Fibroblast of the aortic adventitia (primary cell): ENCODE data around the gene LMTK2. TPM values are rescaled to one million over a fixed set of nuclear protein-coding genes. Genes with fewer than 3 reads are reported as not detected.

Experiments
- DNase-seq: peaks from one replicate; pipeline ENCODE4 v3.0.0-alpha.2; 2010; ENCODE audit warnings: low read depth
- H3K4me3 ChIP-seq: 2 replicates; pipeline ENCODE4 v1.5.1; 2011; ENCODE audit warnings: low read depth, mild to moderate bottlenecking, control low read depth, low read length, moderate library complexity
- CTCF ChIP-seq: IDR thresholded peaks from 2 replicates; pipeline ENCODE4 v1.5.1; 2011; ENCODE audit warnings: mild to moderate bottlenecking, low read length, control low read depth, inconsistent platforms; ENCODE audit not compliant: insufficient read depth
- total RNA-seq: library from RNA; depleted of rRNA; stranded (reverse); fragments of >200 nt; gene quantifications from 2 replicates; pipeline ENCODE4 v1.2.3, GENCODE V29; 2012; ENCODE audit warnings: low replicate concordance

LMTK2 gene
- total RNA-seq, 1 donor, result 10.8 TPM

- no peak for TF ChIP-seq CTCF
- H3K4me3 ChIP-seq, result no peak overlapping the region
- DNase-seq, result no peak
Measured at GRCh38 chr7:98241674-98242241, 135.1 kb downstream of the LMTK2 start.

GRCh38 chr7:98242342-98242741, 135.7 kb downstream of the LMTK2 start:
- no peak for DNase-seq
- no peak for TF ChIP-seq CTCF
- H3K4me3 ChIP-seq, result no peak overlapping the region

- TF ChIP-seq CTCF, result no peak
- DNase-seq, result no peak
Measured at GRCh38 chr7:98242934-98243333, 136.3 kb downstream of the LMTK2 start.

GRCh38 chr7:98244871-98245270, 138.2 kb downstream of the LMTK2 start:
- no peak for TF ChIP-seq CTCF
- no peak overlapping the region for H3K4me3 ChIP-seq
- no peak for DNase-seq

More at GRCh38 chr7:98242934-98243333, 136.3 kb downstream of the LMTK2 start:
- no peak overlapping the region for H3K4me3 ChIP-seq

- no peak overlapping the region for H3K4me3 ChIP-seq
- DNase-seq, result no peak
- no peak for TF ChIP-seq CTCF
Measured at GRCh38 chr7:98248156-98248555, 141.5 kb downstream of the LMTK2 start.

GRCh38 chr7:98249106-98249505, 142.4 kb downstream of the LMTK2 start:
- no peak overlapping the region for H3K4me3 ChIP-seq
- no peak for TF ChIP-seq CTCF
- no peak for DNase-seq

- H3K4me3 ChIP-seq, result no peak overlapping the region
- TF ChIP-seq CTCF, result no peak
- no peak for DNase-seq
Measured at GRCh38 chr7:98250789-98251188, 144.1 kb downstream of the LMTK2 start.
